ENCODE data around the gene IGFBP2. TPM values are rescaled to one million over a fixed set of nuclear protein-coding genes. Genes with fewer than 3 reads are reported as not detected.

The IGFBP2 gene
- total and polyA plus RNA-seq, 2 of the 13 experiments (the other 11 are each of a cell fraction or from before 2014, with no cell fraction given): 2.0 to 5.8 TPM

GRCh38 chr2:216713691-216714336 lies 80.6 kb downstream of the IGFBP2 start:
- Histone ChIP-seq H3K9ac (ENCODE audit: insufficient read depth, low read depth, low read length) (no peak overlapping the region), H3K27me3 (ENCODE audit: control insufficient read depth in 1 of 2, insufficient read depth in 2 of 2, low read length in 2 of 2) (peaks cover 3 to 34% of the 10 kb centered on the region in 2 experiments; a peak in 4 of 5 replicates), H3K27ac (ENCODE audit: extremely low read length, insufficient read depth, low read length) (no peak overlapping the region), H4K20me1 (ENCODE audit: insufficient read depth, low read length) (no peaks in the 10 kb centered on the region), H2AFZ (ENCODE audit: low read length) (no peak overlapping the region), H3K4me3 (replicated peaks in 1 of 3; ENCODE audit: insufficient read depth in 1 of 3, low read depth in 2 of 3, low read length in 3 of 3) (no peak overlapping the region), H3K9me3 (ENCODE audit: low read length) (no peaks in the 10 kb centered on the region), H3K79me2 (ENCODE audit: insufficient read depth, low read length) (no peaks in the 10 kb centered on the region), H3K4me1 (ENCODE audit: insufficient read depth, low read length) (no peaks in the 10 kb centered on the region), H3K36me3 (replicated peaks in 1 of 2; ENCODE audit: control insufficient read depth in 1 of 2, insufficient read depth in 2 of 2, low read length in 2 of 2) (no peaks in the 10 kb centered on the region), H3K4me2 (ENCODE audit: low read depth, low read length) (no peak overlapping the region)
- TF ChIP-seq TBP (CRISPR knock-in tag; IDR thresholded peaks at IDR 0.05) (no peak), ZBTB21 (CRISPR knock-in tag; IDR thresholded peaks at IDR 0.05) (no peak), ZNF251 (CRISPR knock-in tag; IDR thresholded peaks at IDR 0.05) (no peak), ZNF761 (CRISPR knock-in tag; conservative IDR thresholded peaks at IDR 0.05) (no peak), ZNF512 (CRISPR knock-in tag; IDR thresholded peaks at IDR 0.05) (no peak), ATF7-NPFF (CRISPR knock-in tag; IDR thresholded peaks at IDR 0.05; ENCODE audit: low read depth) (no peak), NCOA1 (CRISPR knock-in tag; IDR thresholded peaks at IDR 0.05) (no peak), ZNF567 (CRISPR knock-in tag; IDR thresholded peaks at IDR 0.05; ENCODE audit: borderline replicate concordance) (no peak), MAX (IDR thresholded peaks at IDR 0.05) (no peak), JUN (CRISPR knock-in tag; IDR thresholded peaks at IDR 0.05) (no peak), NFKB2 (CRISPR knock-in tag; IDR thresholded peaks at IDR 0.05; ENCODE audit: borderline replicate concordance) (no peak), ZNF12 (CRISPR knock-in tag; IDR thresholded peaks at IDR 0.05) (no peak)
- TF ChIP-seq, protein P1, sequence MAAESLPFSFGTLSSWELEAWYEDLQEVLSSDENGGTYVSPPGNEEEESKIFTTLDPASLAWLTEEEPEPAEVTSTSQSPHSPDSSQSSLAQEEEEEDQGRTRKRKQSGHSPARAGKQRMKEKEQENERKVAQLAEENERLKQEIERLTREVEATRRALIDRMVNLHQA (CRISPR knock-in tag; IDR thresholded peaks at IDR 0.05): no peak
- 21% methylated on average over 8 of the region's 8 CpGs for WGBS (ENCODE audit: low lambda C conversion rate)
- in situ Hi-C loops (cut with HindIII; ENCODE audit: extremely low pct_ligation_motif_present, low pct_unique_long_range_greater_than_20kb) (no loop called here), intact Hi-C loops (cut with micrococcal nuclease; ENCODE audit: unreplicated experiment) (no loop called here)
- FAIRE-seq (no peak), DNase-seq (ENCODE audit: low spot score) (no peak), ATAC-seq (no peak)
- CTCF ChIA-PET (ENCODE audit: low intra/inter-chr PET ratio, low total read pairs): no interaction called here
- POLR2A ChIA-PET: no interaction called here
- no TSS peak for BruUV-seq (replicated peaks)

Other genes starting within 250 kb of the IGFBP2 start
- 12.7 and 19.8 TPM in 2 replicates for gene SMARCAL1, start 220.9 kb upstream of the IGFBP2 start, total RNA-seq (2016; rRNA removed; fragmentation: Illumina TruSeq; extraction: Trizol)
- 21.3 and 21.5 TPM in 2 replicates for gene SMARCAL1, start 220.9 kb upstream of the IGFBP2 start, polyA plus RNA-seq (2011; rRNA removed)
- 6,902 and 7,071 TPM in 2 replicates for gene RPL37A, start 134.6 kb upstream of the IGFBP2 start, total RNA-seq (2016; rRNA removed; fragmentation: Illumina TruSeq; extraction: Trizol)
- 7,317 and 7,910 TPM in 2 replicates for gene RPL37A, start 134.6 kb upstream of the IGFBP2 start, polyA plus RNA-seq (2011; rRNA removed)
- gene IGFBP5, start 62.1 kb downstream of the IGFBP2 start, total RNA-seq (2016; rRNA removed; fragmentation: Illumina TruSeq; extraction: Trizol): not detected in 2 replicates
- gene IGFBP5, start 62.1 kb downstream of the IGFBP2 start, polyA plus RNA-seq (2011; rRNA removed): 0.07 and 0.15 TPM in 2 replicates
- not detected in 2 replicates for gene TNP1, start 226.6 kb downstream of the IGFBP2 start, total RNA-seq (2016; rRNA removed; fragmentation: Illumina TruSeq; extraction: Trizol)
- gene TNP1, start 226.6 kb downstream of the IGFBP2 start, polyA plus RNA-seq (2011; rRNA removed): not detected in 2 replicates